Esophagus muscularis mucosa (tissue), 4 donors: Measurements from ENCODE around the gene PKP1. TPM values are rescaled to one million over a fixed set of nuclear protein-coding genes. Genes with fewer than 3 reads are reported as not detected.

Experiments
- DNase-seq: peaks from one replicate; pipeline ENCODE4 v3.0.0-alpha.2; 2017; ENCODE audit errors: extremely low spot score
- H3K27ac ChIP-seq, 4 donors: fragments of 200-600 bp; sonication (generic); replicated peaks in 1 of 4; 1 replicate in 3 of 4; 2 replicates in 1 of 4; pipeline ENCODE4 v1.5.1; 2016 to 2019; ENCODE audit warnings: mild to moderate bottlenecking in 1 of 4
- H3K27me3 ChIP-seq, 4 donors: fragments of 200-600 bp; sonication (generic); one replicate each; pipeline versions ENCODE4 v1.5.1 to v1.6.0; 2016 to 2019
- H3K36me3 ChIP-seq, 4 donors: fragments of 200-600 bp; sonication (generic); one replicate each; pipeline ENCODE4 v1.5.1; 2016 to 2019
- H3K4me1 ChIP-seq, 4 donors: fragments of 200-600 bp; sonication (generic); one replicate each; pipeline ENCODE4 v1.5.1; 2016 to 2019
- H3K4me3 ChIP-seq, 4 donors: fragments of 200-600 bp; sonication (generic); 1 replicate in 2 of 4; 2 replicates in 2 of 4; pipeline ENCODE4 v1.5.1; 2016 to 2019; ENCODE audit warnings: mild to moderate bottlenecking in 4 of 4, moderate library complexity in 1 of 4
- H3K9me3 ChIP-seq, 4 donors: fragments of 200-600 bp; sonication (generic); 1 replicate in 3 of 4; 2 replicates in 1 of 4; pipeline ENCODE4 v1.5.1; 2016 to 2019
- CTCF ChIP-seq, 3 experiments: fragments of 200-600 bp in 2 of 3; fragments of 450-650 bp in 1 of 3; sonication (generic) in 2 of 3; IDR thresholded peaks; one replicate each; pipeline ENCODE4 v1.5.1; 2017 to 2019; ENCODE audit warnings: antibody characterized with exemption in 3 of 3, mild to moderate bottlenecking in 2 of 3, moderate library complexity in 1 of 3
- EP300 ChIP-seq: sonication (generic); formaldehyde crosslinking; IDR thresholded peaks from one replicate; pipeline ENCODE4 v1.6.1; 2017; ENCODE audit warnings: antibody characterized with exemption
- POLR2A ChIP-seq: fragments of 450-650 bp; IDR thresholded peaks from one replicate; pipeline ENCODE4 v1.6.1; 2017; ENCODE audit warnings: antibody characterized with exemption, moderate library complexity, mild to moderate bottlenecking, low read depth
- POLR2AphosphoS5 ChIP-seq, 2 donors: sonication (generic); formaldehyde crosslinking; IDR thresholded peaks; one replicate each; pipeline ENCODE4 v1.6.1; 2017; ENCODE audit warnings: antibody characterized with exemption in 2 of 2
- WGBS: methylation state at CpG from one replicate; pipeline ENCODE4 v1.1.5; 2018; 5-methylcytosine and 5-hydroxymethylcytosine counted together
- intact Hi-C: fragments of 100-400 bp; cut with DNase I; formaldehyde crosslinking; loops from one replicate; pipeline ENCODE4 v1.15.1; 2023
- total RNA-seq, 4 donors: library from RNA; depleted of rRNA; stranded (reverse); fragments of >200 nt; gene quantifications; one replicate each; pipeline versions ENCODE4 v1.1.0 to v1.2.1, GENCODE V29; 2016

The PKP1 gene
- total RNA-seq, 4 donors from 2014 or later = 0.50 to 1.9 (median 1.3) TPM

- no peak overlapping the region for H3K4me3 ChIP-seq
- no peaks in the 10 kb centered on the region for H3K36me3 ChIP-seq
- peaks cover 0 to 4% (median 0%) of the 10 kb centered on the region in 4 donors for H3K4me1 ChIP-seq
- DNase-seq = no peak
- intact Hi-C loops = no loop called here
- WGBS = 79% methylated on average over 4 of the region's 4 CpGs
- H3K27ac ChIP-seq = no peak overlapping the region
- peaks cover 0 to 52% (median 0%) of the 10 kb centered on the region in 4 donors for H3K27me3 ChIP-seq
- TF ChIP-seq EP300 (no peak), POLR2AphosphoS5 (IDR thresholded peaks at IDR 0.05) (no peak), CTCF (IDR thresholded peaks at IDR 0.05) (no peak), POLR2A (no peak)
- H3K9me3 ChIP-seq = no peaks in the 10 kb centered on the region
Observed at GRCh38 chr1:201349092-201349491, 65.8 kb downstream of the PKP1 start.

- 76% methylated on average over 2 of the region's 2 CpGs for WGBS
- Histone ChIP-seq H3K27ac (no peak overlapping the region), H3K27me3 (peaks cover 0 to 56% (median 0%) of the 10 kb centered on the region in 4 donors), H3K36me3 (no peaks in the 10 kb centered on the region), H3K4me3 (no peak overlapping the region), H3K9me3 (no peaks in the 10 kb centered on the region), H3K4me1 (peaks cover 0 to 8% (median 0%) of the 10 kb centered on the region in 4 donors)
- TF ChIP-seq POLR2A (no peak), POLR2AphosphoS5 (IDR thresholded peaks at IDR 0.05) (no peak), CTCF (IDR thresholded peaks at IDR 0.05) (no peak), EP300 (no peak)
- intact Hi-C loops = no loop called here
- DNase-seq = no peak
Observed at GRCh38 chr1:201350361-201350725, 67.0 kb downstream of the PKP1 start.

DNA sequence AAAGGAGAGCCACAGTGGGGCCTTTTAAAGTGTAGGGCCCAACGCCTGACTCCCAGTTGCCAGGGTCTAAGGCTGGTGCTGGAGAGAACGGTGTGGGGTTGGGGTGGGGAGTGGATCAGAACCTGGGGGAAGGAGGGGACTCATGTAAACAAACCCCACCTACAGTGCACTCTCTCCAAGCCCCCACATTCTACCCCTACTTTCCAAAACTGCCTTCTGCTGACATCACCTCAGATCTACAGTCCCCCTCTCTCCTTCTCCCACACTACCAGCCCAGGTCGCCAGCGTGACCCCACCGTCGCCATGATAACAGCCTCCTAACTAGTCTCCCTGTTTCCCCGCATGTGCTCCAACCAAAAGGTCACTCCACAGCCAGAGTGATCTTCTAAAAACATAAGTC lies 67.6 kb downstream of the PKP1 start:
- no peak for TF ChIP-seq POLR2A
- no peak for TF ChIP-seq CTCF (IDR thresholded peaks at IDR 0.05)
- no peak for TF ChIP-seq POLR2AphosphoS5 (IDR thresholded peaks at IDR 0.05)
- no peak for TF ChIP-seq EP300
- 87% methylated on average over 7 of the region's 7 CpGs for WGBS
- Histone ChIP-seq H3K4me3 (no peak overlapping the region), H3K4me1 (peaks cover 0 to 8% (median 0%) of the 10 kb centered on the region in 4 donors), H3K27ac (no peak overlapping the region), H3K9me3 (no peaks in the 10 kb centered on the region), H3K27me3 (peaks cover 0 to 51% (median 0%) of the 10 kb centered on the region in 4 donors), H3K36me3 (no peaks in the 10 kb centered on the region)
- no peak for DNase-seq
- intact Hi-C loops = no loop called here

DNA sequence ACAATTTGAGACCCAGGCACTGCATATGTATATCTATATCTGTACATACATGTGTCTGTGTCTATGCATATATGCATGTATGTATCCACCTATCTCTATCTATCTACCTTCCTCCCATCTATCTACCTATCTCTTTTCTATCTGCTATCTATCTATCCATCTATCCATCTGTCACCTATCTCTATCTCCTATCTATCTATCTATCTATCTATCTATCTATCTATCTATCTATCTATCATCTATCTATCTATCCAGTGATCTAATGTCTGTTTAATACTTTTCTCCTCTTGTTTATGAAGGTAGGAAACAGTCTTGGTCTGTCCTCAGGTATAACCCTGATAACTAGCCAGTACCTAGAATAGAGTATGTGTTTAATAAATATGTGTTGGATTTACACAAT lies 68.3 kb downstream of the PKP1 start:
- no peaks in the 10 kb centered on the region for H3K9me3 ChIP-seq
- TF ChIP-seq POLR2A (no peak), POLR2AphosphoS5 (IDR thresholded peaks at IDR 0.05) (no peak), CTCF (IDR thresholded peaks at IDR 0.05) (no peak)
- H3K36me3 ChIP-seq = no peaks in the 10 kb centered on the region
- H3K4me1 ChIP-seq = peaks cover 0 to 8% (median 0%) of the 10 kb centered on the region in 4 donors
- intact Hi-C loops = no loop called here
- H3K27me3 ChIP-seq = peaks cover 0 to 46% (median 0%) of the 10 kb centered on the region in 4 donors
- H3K4me3 ChIP-seq = no peak overlapping the region
- no peak overlapping the region for H3K27ac ChIP-seq
- no peak for DNase-seq
